HepG2 (cell line): ENCODE results near the gene MREG. TPM values are rescaled to one million over a fixed set of nuclear protein-coding genes. Genes with fewer than 3 reads are reported as not detected.
A peak's percentile ranks its signal among the peaks of the same experiment; 100 is the strongest.

Experiments used
- ATF4 ChIP-seq, 2 experiments: fragments of 450-650 bp in 1 of 2; sonication (generic) in 1 of 2; formaldehyde crosslinking; IDR thresholded peaks; 2 replicates each; pipeline versions ENCODE4 v1.5.0 to v1.8.0; 2020 to 2022; ENCODE audit warnings: mild to moderate bottlenecking in 1 of 2, missing genetic modification reagents in 1 of 2
- GLI4 ChIP-seq: sonication (generic); formaldehyde crosslinking; IDR thresholded peaks from 2 replicates; pipeline ENCODE4 v1.5.1; 2020; ENCODE audit warnings: missing genetic modification reagents, mild to moderate bottlenecking, moderate library complexity, borderline replicate concordance
- GLMP ChIP-seq: sonication (generic); formaldehyde crosslinking; IDR thresholded peaks from 2 replicates; pipeline ENCODE4 v1.9.0; 2021; ENCODE audit warnings: missing genetic modification reagents, mild to moderate bottlenecking, borderline replicate concordance
- MATR3 ChIP-seq: sonication (generic); formaldehyde crosslinking; IDR thresholded peaks from 2 replicates; pipeline ENCODE4 v1.4.0; 2020; ENCODE audit warnings: missing genetic modification reagents
- NFIC ChIP-seq: IDR thresholded peaks from 2 replicates; pipeline ENCODE4 v1.6.1; 2012; ENCODE audit warnings: mild to moderate bottlenecking, low read length, inconsistent platforms
- SOX13 ChIP-seq, 3 experiments: fragments of 450-650 bp in 1 of 3; sonication (generic) in 1 of 3; formaldehyde crosslinking in 1 of 3; IDR thresholded peaks in 2 of 3; conservative IDR thresholded peaks in 1 of 3; 2 replicates each; pipeline versions ENCODE4 v1.5.0 to v1.6.1; 2016 to 2020; ENCODE audit warnings: antibody characterized with exemption in 1 of 3, mild to moderate bottlenecking in 1 of 3, missing compliant biosample characterization in 1 of 3, missing genetic modification reagents in 1 of 3, moderate library complexity in 1 of 3
- TBL1XR1 ChIP-seq: fragments of 150-350 bp; IDR thresholded peaks from 2 replicates; pipeline ENCODE4 v1.6.1; 2014; ENCODE audit warnings: borderline replicate concordance, low read length; ENCODE audit not compliant: partially characterized antibody
- ZFP1 ChIP-seq: IDR thresholded peaks from 2 replicates; pipeline ENCODE4 v1.6.1; 2016
- ZGPAT ChIP-seq: IDR thresholded peaks from 2 replicates; pipeline ENCODE4 v1.6.1; 2016; ENCODE audit warnings: mild to moderate bottlenecking
- ZNF136 ChIP-seq: sonication (generic); formaldehyde crosslinking; IDR thresholded peaks from 2 replicates; pipeline ENCODE4 v1.8.1; 2022; ENCODE audit warnings: low read depth, mild to moderate bottlenecking, moderate library complexity, missing genetic modification reagents
- ZNF230 ChIP-seq: sonication (generic); formaldehyde crosslinking; IDR thresholded peaks from 2 replicates; pipeline ENCODE4 v1.4.0; 2020; ENCODE audit warnings: mild to moderate bottlenecking, missing genetic modification reagents
- ZNF24 ChIP-seq: fragments of 450-650 bp; IDR thresholded peaks from 2 replicates; pipeline ENCODE4 v1.6.1; 2017; ENCODE audit warnings: antibody characterized with exemption, mild to moderate bottlenecking
- ZNF317 ChIP-seq: sonication (generic); formaldehyde crosslinking; IDR thresholded peaks from 2 replicates; pipeline ENCODE4 v1.5.0; 2020; ENCODE audit warnings: mild to moderate bottlenecking, missing genetic modification reagents
- ZNF44 ChIP-seq: sonication (generic); formaldehyde crosslinking; IDR thresholded peaks from 2 replicates; pipeline ENCODE4 v1.5.1; 2020; ENCODE audit warnings: mild to moderate bottlenecking, missing genetic modification reagents
- ZNF768 ChIP-seq: sonication (generic); formaldehyde crosslinking; IDR thresholded peaks from 2 replicates; pipeline ENCODE4 v1.4.0; 2020; ENCODE audit warnings: missing genetic modification reagents
- polyA plus RNA-seq, 8 experiments: library from polyadenylated mRNA; depleted of rRNA in 3 of 8; stranded (reverse) in 7 of 8; unstranded in 1 of 8; fragments of >200 nt; fragmentation: Illumina TruSeq in 4 of 8; extraction: Trizol in 4 of 8; gene quantifications; 2 replicates each; pipeline versions ENCODE4 v1.2.1 to v1.2.3, GENCODE V29; 2011 to 2016; ENCODE audit warnings: low read depth in 4 of 8, missing spikeins in 1 of 8, mixed read lengths in 1 of 8; ENCODE audit not compliant: insufficient read depth in 1 of 8
- total RNA-seq, 5 experiments: library from RNA; depleted of rRNA; stranded (reverse); fragments of >200 nt; fragmentation: Illumina TruSeq; extraction: Trizol; gene quantifications; 2 replicates each; pipeline ENCODE4 v1.2.3, GENCODE V29; 2016; ENCODE audit warnings: low read depth in 1 of 5
- TF ChIP-seq, protein P1 (sequence below): IDR thresholded peaks from 2 replicates; pipeline ENCODE4 v1.6.1; 2016; ENCODE audit warnings: missing genetic modification reagents, missing compliant biosample characterization
- TF ChIP-seq, protein P2 (sequence below): sonication (generic); formaldehyde crosslinking; IDR thresholded peaks from 2 replicates; pipeline ENCODE4 v1.9.0; 2021; ENCODE audit warnings: missing genetic modification reagents, borderline replicate concordance
- TF ChIP-seq, protein P3 (sequence below): sonication (generic); formaldehyde crosslinking; IDR thresholded peaks from 2 replicates; pipeline ENCODE4 v1.4.0; 2020; ENCODE audit warnings: missing genetic modification reagents, borderline replicate concordance

Gene MREG
- total and polyA plus RNA-seq, 2 of the 13 experiments (the other 11 are each of a cell fraction or from before 2014, with no cell fraction given), result 7.5 to 23.3 TPM

DNA sequence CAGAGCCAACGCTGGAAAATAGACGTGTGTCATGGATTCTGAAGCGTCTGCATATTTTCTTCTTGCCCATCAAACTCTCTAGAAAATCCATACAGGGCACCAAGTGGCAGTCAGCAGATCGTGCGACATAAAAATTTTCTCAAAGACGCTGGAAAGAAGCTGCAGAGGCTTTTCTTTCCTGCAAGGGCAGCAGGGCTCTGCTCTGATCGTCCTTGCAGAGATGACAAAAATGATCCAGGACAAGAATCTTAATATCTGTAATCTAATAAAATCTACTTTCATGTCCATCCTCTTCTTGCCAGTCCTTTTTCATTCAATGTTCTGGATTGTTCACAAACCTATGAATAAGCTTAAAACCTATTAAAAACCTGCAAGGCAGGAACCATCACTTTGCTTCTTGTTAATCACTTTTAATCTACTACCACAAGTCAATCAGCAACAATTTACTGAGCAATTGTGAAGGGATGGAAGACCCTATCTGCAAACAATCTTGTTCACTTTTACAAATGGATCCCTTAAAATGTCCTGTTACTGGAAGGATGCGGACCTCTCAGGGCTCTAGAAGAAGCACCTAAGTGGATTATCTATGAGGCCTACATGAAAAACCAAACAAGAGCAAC lies 93.6 kb downstream of the MREG start (continued):
- TF ChIP-seq GLMP (CRISPR knock-in tag) (no peak), ZNF768 (CRISPR knock-in tag) (no peak), MATR3 (CRISPR knock-in tag) (no peak), ZFP1 (CRISPR knock-in tag) (no peak), ZNF136 (CRISPR knock-in tag) (no peak), ZNF230 (CRISPR knock-in tag) (no peak), ZGPAT (CRISPR knock-in tag) (no peak), SOX13 (IDR thresholded peaks at IDR 0.05) (no peak), SOX13 (CRISPR knock-in tag; conservative IDR thresholded peaks at IDR 0.05 in 1 of 2, IDR thresholded peaks at IDR 0.05 in 1 of 2) (no peak), GLI4 (CRISPR knock-in tag) (no peak), ZNF317 (CRISPR knock-in tag) (0 out of 2 replicates have a peak, but pooled peaks have one; percentile 32), NFIC (peak; percentile 25; the same call in 1 of the 2 replicates), ZNF24 (no peak), ZNF44 (CRISPR knock-in tag) (no peak), ATF4 (CRISPR knock-in tag; IDR thresholded peaks at IDR 0.05) (no peak), TBL1XR1 (no peak)
- TF ChIP-seq, protein P1, sequence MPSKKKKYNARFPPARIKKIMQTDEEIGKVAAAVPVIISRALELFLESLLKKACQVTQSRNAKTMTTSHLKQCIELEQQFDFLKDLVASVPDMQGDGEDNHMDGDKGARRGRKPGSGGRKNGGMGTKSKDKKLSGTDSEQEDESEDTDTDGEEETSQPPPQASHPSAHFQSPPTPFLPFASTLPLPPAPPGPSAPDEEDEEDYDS, result no peak
- TF ChIP-seq, protein P2, sequence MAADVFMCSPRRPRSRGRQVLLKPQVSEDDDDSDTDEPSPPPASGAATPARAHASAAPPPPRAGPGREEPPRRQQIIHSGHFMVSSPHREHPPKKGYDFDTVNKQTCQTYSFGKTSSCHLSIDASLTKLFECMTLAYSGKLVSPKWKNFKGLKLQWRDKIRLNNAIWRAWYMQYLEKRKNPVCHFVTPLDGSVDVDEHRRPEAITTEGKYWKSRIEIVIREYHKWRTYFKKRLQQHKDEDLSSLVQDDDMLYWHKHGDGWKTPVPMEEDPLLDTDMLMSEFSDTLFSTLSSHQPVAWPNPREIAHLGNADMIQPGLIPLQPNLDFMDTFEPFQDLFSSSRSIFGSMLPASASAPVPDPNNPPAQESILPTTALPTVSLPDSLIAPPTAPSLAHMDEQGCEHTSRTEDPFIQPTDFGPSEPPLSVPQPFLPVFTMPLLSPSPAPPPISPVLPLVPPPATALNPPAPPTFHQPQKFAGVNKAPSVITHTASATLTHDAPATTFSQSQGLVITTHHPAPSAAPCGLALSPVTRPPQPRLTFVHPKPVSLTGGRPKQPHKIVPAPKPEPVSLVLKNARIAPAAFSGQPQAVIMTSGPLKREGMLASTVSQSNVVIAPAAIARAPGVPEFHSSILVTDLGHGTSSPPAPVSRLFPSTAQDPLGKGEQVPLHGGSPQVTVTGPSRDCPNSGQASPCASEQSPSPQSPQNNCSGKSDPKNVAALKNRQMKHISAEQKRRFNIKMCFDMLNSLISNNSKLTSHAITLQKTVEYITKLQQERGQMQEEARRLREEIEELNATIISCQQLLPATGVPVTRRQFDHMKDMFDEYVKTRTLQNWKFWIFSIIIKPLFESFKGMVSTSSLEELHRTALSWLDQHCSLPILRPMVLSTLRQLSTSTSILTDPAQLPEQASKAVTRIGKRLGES (CRISPR knock-in tag), result no peak
- TF ChIP-seq, protein P3, sequence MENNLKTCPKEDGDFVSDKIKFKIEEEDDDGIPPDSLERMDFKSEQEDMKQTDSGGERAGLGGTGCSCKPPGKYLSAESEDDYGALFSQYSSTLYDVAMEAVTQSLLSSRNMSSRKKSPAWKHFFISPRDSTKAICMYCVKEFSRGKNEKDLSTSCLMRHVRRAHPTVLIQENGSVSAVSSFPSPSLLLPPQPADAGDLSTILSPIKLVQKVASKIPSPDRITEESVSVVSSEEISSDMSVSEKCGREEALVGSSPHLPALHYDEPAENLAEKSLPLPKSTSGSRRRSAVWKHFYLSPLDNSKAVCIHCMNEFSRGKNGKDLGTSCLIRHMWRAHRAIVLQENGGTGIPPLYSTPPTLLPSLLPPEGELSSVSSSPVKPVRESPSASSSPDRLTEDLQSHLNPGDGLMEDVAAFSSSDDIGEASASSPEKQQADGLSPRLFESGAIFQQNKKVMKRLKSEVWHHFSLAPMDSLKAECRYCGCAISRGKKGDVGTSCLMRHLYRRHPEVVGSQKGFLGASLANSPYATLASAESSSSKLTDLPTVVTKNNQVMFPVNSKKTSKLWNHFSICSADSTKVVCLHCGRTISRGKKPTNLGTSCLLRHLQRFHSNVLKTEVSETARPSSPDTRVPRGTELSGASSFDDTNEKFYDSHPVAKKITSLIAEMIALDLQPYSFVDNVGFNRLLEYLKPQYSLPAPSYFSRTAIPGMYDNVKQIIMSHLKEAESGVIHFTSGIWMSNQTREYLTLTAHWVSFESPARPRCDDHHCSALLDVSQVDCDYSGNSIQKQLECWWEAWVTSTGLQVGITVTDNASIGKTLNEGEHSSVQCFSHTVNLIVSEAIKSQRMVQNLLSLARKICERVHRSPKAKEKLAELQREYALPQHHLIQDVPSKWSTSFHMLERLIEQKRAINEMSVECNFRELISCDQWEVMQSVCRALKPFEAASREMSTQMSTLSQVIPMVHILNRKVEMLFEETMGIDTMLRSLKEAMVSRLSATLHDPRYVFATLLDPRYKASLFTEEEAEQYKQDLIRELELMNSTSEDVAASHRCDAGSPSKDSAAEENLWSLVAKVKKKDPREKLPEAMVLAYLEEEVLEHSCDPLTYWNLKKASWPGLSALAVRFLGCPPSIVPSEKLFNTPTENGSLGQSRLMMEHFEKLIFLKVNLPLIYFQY (CRISPR knock-in tag), result no peak
